Measurements from ENCODE around the gene P2RX3. TPM values are rescaled to one million over a fixed set of nuclear protein-coding genes. Genes with fewer than 3 reads are reported as not detected.

Gene P2RX3
- total and polyA plus RNA-seq, 2 donors from 2014 or later = not detected

- no peak overlapping the region for H3K4me3 ChIP-seq (ENCODE audit: low read length in 3 of 3)
- FAIRE-seq (no peak), DNase-seq (peak in 1 of 5 donors; percentile 39)
- H3K36me3 ChIP-seq (ENCODE audit: control insufficient read depth in 2 of 3, insufficient read depth in 3 of 3, low read length in 3 of 3) = no peaks in the 10 kb centered on the region
- no peaks in the 10 kb centered on the region for H3K9me3 ChIP-seq (ENCODE audit: control insufficient read depth in 2 of 3, insufficient read depth in 1 of 3, low read length in 3 of 3)
- H3K4me1 ChIP-seq (ENCODE audit: control insufficient read depth in 2 of 3, insufficient read depth in 2 of 3, low read depth in 1 of 3, low read length in 3 of 3) = peaks cover 0 to 3% (median 0%) of the 10 kb centered on the region in 3 donors
- H3K27ac ChIP-seq (ENCODE audit: low read depth in 2 of 2, low read length in 2 of 2) = no peak overlapping the region
- no peak overlapping the region for H3K9ac ChIP-seq (ENCODE audit: low read length in 3 of 3)
- TF ChIP-seq CTCF (IDR thresholded peaks at IDR 0.05; ENCODE audit: borderline replicate concordance, extremely low read depth, insufficient read depth) = no peak
- no peaks in the 10 kb centered on the region for H3K27me3 ChIP-seq (ENCODE audit: control insufficient read depth, insufficient read depth, low read length)
- intact Hi-C loops (cut with DNase I) = no loop called here
These were observed 3.2 kb downstream of the P2RX3 start for GRCh38 chr11:57341250-57341808.

- FAIRE-seq (no peak), DNase-seq (peak in 1 of 5 donors; percentile 40)
- H3K27me3 ChIP-seq (ENCODE audit: control insufficient read depth, insufficient read depth, low read length) = no peaks in the 10 kb centered on the region
- intact Hi-C loops (cut with DNase I) = no loop called here
- no peaks in the 10 kb centered on the region for H3K4me1 ChIP-seq (ENCODE audit: control insufficient read depth in 2 of 3, insufficient read depth in 2 of 3, low read depth in 1 of 3, low read length in 3 of 3)
- H3K36me3 ChIP-seq (ENCODE audit: control insufficient read depth in 2 of 3, insufficient read depth in 3 of 3, low read length in 3 of 3) = no peaks in the 10 kb centered on the region
- H3K4me3 ChIP-seq (ENCODE audit: low read length in 3 of 3) = no peak overlapping the region
- no peak overlapping the region for H3K9ac ChIP-seq (ENCODE audit: low read length in 3 of 3)
- no peak for TF ChIP-seq CTCF (IDR thresholded peaks at IDR 0.05; ENCODE audit: borderline replicate concordance, extremely low read depth, insufficient read depth)
- H3K9me3 ChIP-seq (ENCODE audit: control insufficient read depth in 2 of 3, insufficient read depth in 1 of 3, low read length in 3 of 3) = no peaks in the 10 kb centered on the region
- no peak overlapping the region for H3K27ac ChIP-seq (ENCODE audit: low read depth in 2 of 2, low read length in 2 of 2)
These were observed 4.5 kb downstream of the P2RX3 start for GRCh38 chr11:57342702-57343101.

- no peak for FAIRE-seq
- Histone ChIP-seq H3K27me3 (ENCODE audit: control insufficient read depth, insufficient read depth, low read length) (no peaks in the 10 kb centered on the region), H3K4me3 (ENCODE audit: low read length in 3 of 3) (no peak overlapping the region), H3K4me1 (ENCODE audit: control insufficient read depth in 2 of 3, insufficient read depth in 2 of 3, low read depth in 1 of 3, low read length in 3 of 3) (no peaks in the 10 kb centered on the region), H3K9ac (ENCODE audit: low read length in 3 of 3) (no peak overlapping the region), H3K9me3 (ENCODE audit: control insufficient read depth in 2 of 3, insufficient read depth in 1 of 3, low read length in 3 of 3) (no peaks in the 10 kb centered on the region), H3K36me3 (ENCODE audit: control insufficient read depth in 2 of 3, insufficient read depth in 3 of 3, low read length in 3 of 3) (no peaks in the 10 kb centered on the region), H3K27ac (ENCODE audit: low read depth in 2 of 2, low read length in 2 of 2) (no peak overlapping the region)
- DNase-seq = no peak
- no peak for TF ChIP-seq CTCF (IDR thresholded peaks at IDR 0.05; ENCODE audit: borderline replicate concordance, extremely low read depth, insufficient read depth)
- intact Hi-C loops (cut with DNase I) = no loop called here
These were observed 5.7 kb downstream of the P2RX3 start for GRCh38 chr11:57343825-57344224.

- peak in 1 of 5 donors; percentile 35 for DNase-seq
These were observed 6.7 kb downstream of the P2RX3 start for GRCh38 chr11:57344826-57345225.

More at GRCh38 chr11:57344826-57345225, 6.7 kb downstream of the P2RX3 start:
- Histone ChIP-seq H3K4me1 (ENCODE audit: control insufficient read depth in 2 of 3, insufficient read depth in 2 of 3, low read depth in 1 of 3, low read length in 3 of 3) (no peaks in the 10 kb centered on the region), H3K9ac (ENCODE audit: low read length in 3 of 3) (no peak overlapping the region), H3K4me3 (ENCODE audit: low read length in 3 of 3) (no peak overlapping the region), H3K27me3 (ENCODE audit: control insufficient read depth, insufficient read depth, low read length) (no peaks in the 10 kb centered on the region), H3K9me3 (ENCODE audit: control insufficient read depth in 2 of 3, insufficient read depth in 1 of 3, low read length in 3 of 3) (no peaks in the 10 kb centered on the region), H3K36me3 (ENCODE audit: control insufficient read depth in 2 of 3, insufficient read depth in 3 of 3, low read length in 3 of 3) (no peaks in the 10 kb centered on the region), H3K27ac (ENCODE audit: low read depth in 2 of 2, low read length in 2 of 2) (no peak overlapping the region)
- intact Hi-C loops (cut with DNase I) = no loop called here
- no peak for TF ChIP-seq CTCF (IDR thresholded peaks at IDR 0.05; ENCODE audit: borderline replicate concordance, extremely low read depth, insufficient read depth)
- FAIRE-seq = no peak

All from kidney (tissue), 14 donors.